ENCODE data around the gene HNF1B.
"Not testable (repeated sequence)": the region's sequence is repeated elsewhere in the genome, so short reads cannot be mapped to it uniquely, and the experiment has no call there.

The HNF1B gene

GRCh38 chr17:37787055-37787757 lies 42.3 kb upstream of the HNF1B start:
- TF ChIP-seq CTCF (IDR thresholded peaks at IDR 0.05; ENCODE audit: low read depth, low read length) = no peak
- no peak overlapping the region for H3K4me3 ChIP-seq (ENCODE audit: low read depth, low read length)

- no peak for TF ChIP-seq CTCF (IDR thresholded peaks at IDR 0.05; ENCODE audit: low read depth, low read length)
These were observed 41.6 kb upstream of the HNF1B start for GRCh38 chr17:37786481-37786880.

GRCh38 chr17:37782460-37782859 lies 37.6 kb upstream of the HNF1B start:
- H3K4me3 ChIP-seq (ENCODE audit: low read depth, low read length) = not testable (repeated sequence)

More at GRCh38 chr17:37786481-37786880, 41.6 kb upstream of the HNF1B start:
- H3K4me3 ChIP-seq (ENCODE audit: low read depth, low read length) = no peak overlapping the region

- no peak for TF ChIP-seq CTCF (IDR thresholded peaks at IDR 0.05; ENCODE audit: low read depth, low read length)
These were observed 36.6 kb upstream of the HNF1B start for GRCh38 chr17:37781451-37781850.

GRCh38 chr17:37779554-37779953 lies 34.7 kb upstream of the HNF1B start:
- TF ChIP-seq CTCF (IDR thresholded peaks at IDR 0.05; ENCODE audit: low read depth, low read length) = no peak
- no peak overlapping the region for H3K4me3 ChIP-seq (ENCODE audit: low read depth, low read length)

More at GRCh38 chr17:37781451-37781850, 36.6 kb upstream of the HNF1B start:
- no peak overlapping the region for H3K4me3 ChIP-seq (ENCODE audit: low read depth, low read length)

GRCh38 chr17:37774504-37774903 lies 29.6 kb upstream of the HNF1B start:
- H3K4me3 ChIP-seq (ENCODE audit: low read depth, low read length) = no peak overlapping the region
- no peak for TF ChIP-seq CTCF (IDR thresholded peaks at IDR 0.05; ENCODE audit: low read depth, low read length)

GRCh38 chr17:37772982-37773381 lies 28.1 kb upstream of the HNF1B start:
- no peak overlapping the region for H3K4me3 ChIP-seq (ENCODE audit: low read depth, low read length)
- no peak for TF ChIP-seq CTCF (IDR thresholded peaks at IDR 0.05; ENCODE audit: low read depth, low read length)

All from WI38 (cell line).